Measurements from ENCODE around the gene GADL1.

DNA sequence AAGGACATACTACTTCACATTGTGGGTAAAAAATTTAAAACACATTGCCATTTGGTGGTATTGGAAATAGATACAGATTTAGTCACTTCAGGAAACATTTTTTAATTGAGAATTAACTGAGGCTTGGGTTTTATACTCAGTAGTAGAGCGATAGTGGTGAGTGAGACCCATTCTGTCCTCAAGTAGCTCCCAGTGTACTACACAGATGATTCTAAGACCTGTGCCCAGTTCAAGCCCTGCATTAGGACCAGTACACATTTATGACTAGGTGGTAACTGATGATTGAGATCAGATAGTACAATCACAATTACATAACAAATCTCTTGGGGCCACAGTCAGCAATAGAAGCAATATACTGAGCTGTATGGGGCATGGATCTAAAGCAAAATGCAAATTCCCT lies 67.4 kb downstream of the GADL1 start:
- TF ChIP-seq, protein P1, sequence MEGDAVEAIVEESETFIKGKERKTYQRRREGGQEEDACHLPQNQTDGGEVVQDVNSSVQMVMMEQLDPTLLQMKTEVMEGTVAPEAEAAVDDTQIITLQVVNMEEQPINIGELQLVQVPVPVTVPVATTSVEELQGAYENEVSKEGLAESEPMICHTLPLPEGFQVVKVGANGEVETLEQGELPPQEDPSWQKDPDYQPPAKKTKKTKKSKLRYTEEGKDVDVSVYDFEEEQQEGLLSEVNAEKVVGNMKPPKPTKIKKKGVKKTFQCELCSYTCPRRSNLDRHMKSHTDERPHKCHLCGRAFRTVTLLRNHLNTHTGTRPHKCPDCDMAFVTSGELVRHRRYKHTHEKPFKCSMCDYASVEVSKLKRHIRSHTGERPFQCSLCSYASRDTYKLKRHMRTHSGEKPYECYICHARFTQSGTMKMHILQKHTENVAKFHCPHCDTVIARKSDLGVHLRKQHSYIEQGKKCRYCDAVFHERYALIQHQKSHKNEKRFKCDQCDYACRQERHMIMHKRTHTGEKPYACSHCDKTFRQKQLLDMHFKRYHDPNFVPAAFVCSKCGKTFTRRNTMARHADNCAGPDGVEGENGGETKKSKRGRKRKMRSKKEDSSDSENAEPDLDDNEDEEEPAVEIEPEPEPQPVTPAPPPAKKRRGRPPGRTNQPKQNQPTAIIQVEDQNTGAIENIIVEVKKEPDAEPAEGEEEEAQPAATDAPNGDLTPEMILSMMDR (IDR thresholded peaks at IDR 0.05; ENCODE audit: insufficient read depth, low read length) = no peak
- TF ChIP-seq REST (IDR thresholded peaks at IDR 0.05; ENCODE audit: insufficient replicate concordance, low read depth) (no peak), POLR2AphosphoS5 (IDR thresholded peaks at IDR 0.05; ENCODE audit: low read depth) (no peak)

Measured in HL-60 (cell line).